HUES6 (cell line): ENCODE measurements around the gene USP32.

ENCODE experiments used
- H3K27ac ChIP-seq: 2 replicates; pipeline ENCODE4 v1.7.0; 2013; ENCODE audit warnings: low read depth, mild to moderate bottlenecking, low read length, inconsistent platforms
- H3K27me3 ChIP-seq: 2 replicates; pipeline ENCODE4 v1.6.1; 2013; ENCODE audit warnings: low read length; ENCODE audit not compliant: control insufficient read depth, insufficient read depth
- H3K36me3 ChIP-seq: 2 replicates; pipeline ENCODE4 v1.6.1; 2013; ENCODE audit warnings: low read length; ENCODE audit not compliant: control insufficient read depth, insufficient read depth
- H3K4me1 ChIP-seq: 2 replicates; pipeline ENCODE4 v1.6.1; 2013; ENCODE audit warnings: low read length; ENCODE audit not compliant: control insufficient read depth, insufficient read depth
- H3K4me3 ChIP-seq: 2 replicates; pipeline ENCODE4 v1.5.1; 2013; ENCODE audit warnings: low read depth, low read length
- H3K9ac ChIP-seq: one replicate; pipeline ENCODE4 v1.6.1; 2013; ENCODE audit warnings: mild to moderate bottlenecking, low read length
- H3K9me3 ChIP-seq: 2 replicates; pipeline ENCODE4 v1.6.1; 2013; ENCODE audit warnings: low read depth, low read length; ENCODE audit not compliant: control insufficient read depth, insufficient read depth

Gene USP32

GRCh38 chr17:60173304-60173819, 218.6 kb downstream of the USP32 start:
- peaks cover 19% of the 10 kb centered on the region; the same call in 1 of the 2 replicates for H3K4me1 ChIP-seq
- H3K9ac ChIP-seq: no peak overlapping the region

GRCh38 chr17:60171753-60172079, 220.2 kb downstream of the USP32 start:
- no peaks in the 10 kb centered on the region for H3K27me3 ChIP-seq
- no peak overlapping the region for H3K27ac ChIP-seq
- no peak overlapping the region for H3K4me3 ChIP-seq
- peaks cover 19% of the 10 kb centered on the region; the same call in 1 of the 2 replicates for H3K4me1 ChIP-seq
- H3K9me3 ChIP-seq: no peaks in the 10 kb centered on the region
- H3K9ac ChIP-seq: no peak overlapping the region
- H3K36me3 ChIP-seq: no peaks in the 10 kb centered on the region

More at GRCh38 chr17:60173304-60173819, 218.6 kb downstream of the USP32 start:
- Histone ChIP-seq H3K9me3 (no peaks in the 10 kb centered on the region), H3K4me3 (no peak overlapping the region), H3K36me3 (peaks cover 5% of the 10 kb centered on the region), H3K27me3 (no peaks in the 10 kb centered on the region), H3K27ac (no peak overlapping the region)

- no peak overlapping the region for H3K27ac ChIP-seq
- H3K4me3 ChIP-seq: no peak overlapping the region
Measured at GRCh38 chr17:60170835-60171752, 220.8 kb downstream of the USP32 start.

GRCh38 chr17:60169921-60170817, 221.8 kb downstream of the USP32 start:
- Histone ChIP-seq H3K27ac (no peak overlapping the region), H3K4me1 (peaks cover 19% of the 10 kb centered on the region; the same call in 1 of the 2 replicates), H3K36me3 (no peaks in the 10 kb centered on the region), H3K27me3 (no peaks in the 10 kb centered on the region), H3K9me3 (no peaks in the 10 kb centered on the region), H3K4me3 (no peak overlapping the region), H3K9ac (no peak overlapping the region)

More at GRCh38 chr17:60170835-60171752, 220.8 kb downstream of the USP32 start:
- H3K36me3 ChIP-seq: no peaks in the 10 kb centered on the region
- no peaks in the 10 kb centered on the region for H3K9me3 ChIP-seq
- H3K4me1 ChIP-seq: peaks cover 19% of the 10 kb centered on the region; the same call in 1 of the 2 replicates
- H3K9ac ChIP-seq: no peak overlapping the region
- H3K27me3 ChIP-seq: no peaks in the 10 kb centered on the region

GRCh38 chr17:60168654-60169053, 223.3 kb downstream of the USP32 start:
- Histone ChIP-seq H3K9me3 (no peaks in the 10 kb centered on the region), H3K27me3 (no peaks in the 10 kb centered on the region), H3K9ac (no peak overlapping the region), H3K4me3 (no peak overlapping the region), H3K36me3 (no peaks in the 10 kb centered on the region), H3K27ac (no peak overlapping the region), H3K4me1 (peaks cover 21% of the 10 kb centered on the region)

- Histone ChIP-seq H3K27me3 (no peaks in the 10 kb centered on the region), H3K36me3 (no peaks in the 10 kb centered on the region), H3K4me1 (peaks cover 34% of the 10 kb centered on the region), H3K27ac (no peak overlapping the region), H3K4me3 (no peak overlapping the region), H3K9ac (no peak overlapping the region), H3K9me3 (no peaks in the 10 kb centered on the region)
Measured at GRCh38 chr17:60167065-60167741, 224.7 kb downstream of the USP32 start.

GRCh38 chr17:60165971-60166370, 226.0 kb downstream of the USP32 start:
- Histone ChIP-seq H3K36me3 (no peaks in the 10 kb centered on the region), H3K4me1 (peaks cover 37% of the 10 kb centered on the region), H3K9ac (no peak overlapping the region)

GRCh38 chr17:60165223-60165622, 226.7 kb downstream of the USP32 start:
- no peak overlapping the region for H3K9ac ChIP-seq

More at GRCh38 chr17:60165971-60166370, 226.0 kb downstream of the USP32 start:
- Histone ChIP-seq H3K9me3 (no peaks in the 10 kb centered on the region), H3K27me3 (no peaks in the 10 kb centered on the region), H3K4me3 (no peak overlapping the region), H3K27ac (no peak overlapping the region)

GRCh38 chr17:60164697-60165096, 227.2 kb downstream of the USP32 start:
- H3K27ac ChIP-seq: no peak overlapping the region
- peaks cover 32% of the 10 kb centered on the region for H3K4me1 ChIP-seq
- H3K9ac ChIP-seq: no peak overlapping the region
- H3K4me3 ChIP-seq: no peak overlapping the region
- H3K36me3 ChIP-seq: no peaks in the 10 kb centered on the region
- no peaks in the 10 kb centered on the region for H3K9me3 ChIP-seq
- H3K27me3 ChIP-seq: no peaks in the 10 kb centered on the region

More at GRCh38 chr17:60165223-60165622, 226.7 kb downstream of the USP32 start:
- Histone ChIP-seq H3K4me1 (peaks cover 32% of the 10 kb centered on the region), H3K27me3 (no peaks in the 10 kb centered on the region), H3K27ac (no peak overlapping the region), H3K9me3 (no peaks in the 10 kb centered on the region), H3K4me3 (no peak overlapping the region), H3K36me3 (no peaks in the 10 kb centered on the region)

- Histone ChIP-seq H3K27ac (no peak overlapping the region), H3K4me3 (no peak overlapping the region), H3K36me3 (no peaks in the 10 kb centered on the region), H3K9ac (no peak overlapping the region), H3K9me3 (no peaks in the 10 kb centered on the region), H3K4me1 (peaks cover 36% of the 10 kb centered on the region), H3K27me3 (no peaks in the 10 kb centered on the region)
Measured at GRCh38 chr17:60164164-60164563, 227.8 kb downstream of the USP32 start.
